ENCODE measurements around the gene OLFM4. TPM values are rescaled to one million over a fixed set of nuclear protein-coding genes. Genes with fewer than 3 reads are reported as not detected.

The OLFM4 gene
- total and polyA plus RNA-seq, 2 experiments from 2014 or later: not detected

DNA sequence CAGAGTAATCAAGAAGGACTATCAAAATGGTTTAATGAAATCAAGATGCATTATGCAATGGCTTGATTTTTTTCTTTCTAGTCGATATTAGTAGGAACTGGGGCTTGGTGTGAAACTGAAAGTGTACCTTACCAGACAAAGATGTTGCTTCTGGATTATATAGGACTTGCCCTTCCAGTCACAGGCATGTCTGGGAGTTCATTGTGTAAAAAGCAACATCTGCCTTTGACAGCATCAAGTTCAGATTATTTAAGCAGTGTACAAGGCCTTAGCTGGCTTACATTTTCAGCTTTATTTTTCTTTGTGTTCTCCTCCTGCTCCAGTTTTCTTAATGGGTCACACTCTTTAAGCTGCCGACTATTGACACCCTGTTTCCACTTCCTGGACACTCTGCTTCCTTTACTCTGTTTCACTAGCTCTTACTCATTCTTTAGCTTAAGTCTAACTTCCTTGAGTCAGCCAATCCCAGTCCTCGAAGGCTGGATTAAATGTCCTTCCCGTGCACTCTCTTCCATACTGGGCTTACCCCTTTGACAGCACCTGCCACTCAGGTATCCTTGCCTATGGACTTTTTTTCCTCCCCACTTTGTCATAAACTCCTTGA is 29.4 kb upstream of the OLFM4 start:
- Histone ChIP-seq H3F3A (replicated peaks; ENCODE audit: low read depth) (no peaks in the 10 kb centered on the region), H3K27ac (ENCODE audit: low read depth) (no peak overlapping the region), H3K4me2 (no peak overlapping the region), H3K4me3 (no peak overlapping the region), H3K79me2 (replicated peaks; ENCODE audit: insufficient read depth) (no peaks in the 10 kb centered on the region), H3K27me3 (ENCODE audit: insufficient read depth) (no peaks in the 10 kb centered on the region), H2AFZ (no peak overlapping the region), H3K4me1 (ENCODE audit: insufficient read depth) (peaks cover 9% of the 10 kb centered on the region), H3K36me3 (ENCODE audit: insufficient read depth) (no peaks in the 10 kb centered on the region), H4K20me1 (replicated peaks; ENCODE audit: insufficient read depth) (no peaks in the 10 kb centered on the region), H3K9me2 (ENCODE audit: insufficient read depth) (no peaks in the 10 kb centered on the region; the same call in 1 of the 2 replicates)
- Mint-ChIP-seq H3K9me3 (peaks cover 4% of the 10 kb centered on the region; the same call in 1 of the 3 replicates), H3K4me1 (peaks cover 8% of the 10 kb centered on the region), H3K4me3 (no peak overlapping the region), H3K36me3 (ENCODE audit: low read depth) (no peaks in the 10 kb centered on the region), H3K27ac (no peak overlapping the region), H3K27me3 (ENCODE audit: insufficient read depth, low read depth, poor library complexity) (peaks cover 5% of the 10 kb centered on the region)
- no peak for DNase-seq (ENCODE audit: low spot score)
- TF ChIP-seq, protein P1, sequence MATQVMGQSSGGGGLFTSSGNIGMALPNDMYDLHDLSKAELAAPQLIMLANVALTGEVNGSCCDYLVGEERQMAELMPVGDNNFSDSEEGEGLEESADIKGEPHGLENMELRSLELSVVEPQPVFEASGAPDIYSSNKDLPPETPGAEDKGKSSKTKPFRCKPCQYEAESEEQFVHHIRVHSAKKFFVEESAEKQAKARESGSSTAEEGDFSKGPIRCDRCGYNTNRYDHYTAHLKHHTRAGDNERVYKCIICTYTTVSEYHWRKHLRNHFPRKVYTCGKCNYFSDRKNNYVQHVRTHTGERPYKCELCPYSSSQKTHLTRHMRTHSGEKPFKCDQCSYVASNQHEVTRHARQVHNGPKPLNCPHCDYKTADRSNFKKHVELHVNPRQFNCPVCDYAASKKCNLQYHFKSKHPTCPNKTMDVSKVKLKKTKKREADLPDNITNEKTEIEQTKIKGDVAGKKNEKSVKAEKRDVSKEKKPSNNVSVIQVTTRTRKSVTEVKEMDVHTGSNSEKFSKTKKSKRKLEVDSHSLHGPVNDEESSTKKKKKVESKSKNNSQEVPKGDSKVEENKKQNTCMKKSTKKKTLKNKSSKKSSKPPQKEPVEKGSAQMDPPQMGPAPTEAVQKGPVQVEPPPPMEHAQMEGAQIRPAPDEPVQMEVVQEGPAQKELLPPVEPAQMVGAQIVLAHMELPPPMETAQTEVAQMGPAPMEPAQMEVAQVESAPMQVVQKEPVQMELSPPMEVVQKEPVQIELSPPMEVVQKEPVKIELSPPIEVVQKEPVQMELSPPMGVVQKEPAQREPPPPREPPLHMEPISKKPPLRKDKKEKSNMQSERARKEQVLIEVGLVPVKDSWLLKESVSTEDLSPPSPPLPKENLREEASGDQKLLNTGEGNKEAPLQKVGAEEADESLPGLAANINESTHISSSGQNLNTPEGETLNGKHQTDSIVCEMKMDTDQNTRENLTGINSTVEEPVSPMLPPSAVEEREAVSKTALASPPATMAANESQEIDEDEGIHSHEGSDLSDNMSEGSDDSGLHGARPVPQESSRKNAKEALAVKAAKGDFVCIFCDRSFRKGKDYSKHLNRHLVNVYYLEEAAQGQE (IDR thresholded peaks at IDR 0.05; ENCODE audit: unreplicated experiment): no peak
- no peak for TF ChIP-seq ZNF331 (CRISPR knock-in tag; IDR thresholded peaks at IDR 0.05; ENCODE audit: low read depth)
- TF ChIP-seq NANOG (IDR thresholded peaks at IDR 0.05; ENCODE audit: borderline replicate concordance): no peak
- TF ChIP-seq, protein P2, sequence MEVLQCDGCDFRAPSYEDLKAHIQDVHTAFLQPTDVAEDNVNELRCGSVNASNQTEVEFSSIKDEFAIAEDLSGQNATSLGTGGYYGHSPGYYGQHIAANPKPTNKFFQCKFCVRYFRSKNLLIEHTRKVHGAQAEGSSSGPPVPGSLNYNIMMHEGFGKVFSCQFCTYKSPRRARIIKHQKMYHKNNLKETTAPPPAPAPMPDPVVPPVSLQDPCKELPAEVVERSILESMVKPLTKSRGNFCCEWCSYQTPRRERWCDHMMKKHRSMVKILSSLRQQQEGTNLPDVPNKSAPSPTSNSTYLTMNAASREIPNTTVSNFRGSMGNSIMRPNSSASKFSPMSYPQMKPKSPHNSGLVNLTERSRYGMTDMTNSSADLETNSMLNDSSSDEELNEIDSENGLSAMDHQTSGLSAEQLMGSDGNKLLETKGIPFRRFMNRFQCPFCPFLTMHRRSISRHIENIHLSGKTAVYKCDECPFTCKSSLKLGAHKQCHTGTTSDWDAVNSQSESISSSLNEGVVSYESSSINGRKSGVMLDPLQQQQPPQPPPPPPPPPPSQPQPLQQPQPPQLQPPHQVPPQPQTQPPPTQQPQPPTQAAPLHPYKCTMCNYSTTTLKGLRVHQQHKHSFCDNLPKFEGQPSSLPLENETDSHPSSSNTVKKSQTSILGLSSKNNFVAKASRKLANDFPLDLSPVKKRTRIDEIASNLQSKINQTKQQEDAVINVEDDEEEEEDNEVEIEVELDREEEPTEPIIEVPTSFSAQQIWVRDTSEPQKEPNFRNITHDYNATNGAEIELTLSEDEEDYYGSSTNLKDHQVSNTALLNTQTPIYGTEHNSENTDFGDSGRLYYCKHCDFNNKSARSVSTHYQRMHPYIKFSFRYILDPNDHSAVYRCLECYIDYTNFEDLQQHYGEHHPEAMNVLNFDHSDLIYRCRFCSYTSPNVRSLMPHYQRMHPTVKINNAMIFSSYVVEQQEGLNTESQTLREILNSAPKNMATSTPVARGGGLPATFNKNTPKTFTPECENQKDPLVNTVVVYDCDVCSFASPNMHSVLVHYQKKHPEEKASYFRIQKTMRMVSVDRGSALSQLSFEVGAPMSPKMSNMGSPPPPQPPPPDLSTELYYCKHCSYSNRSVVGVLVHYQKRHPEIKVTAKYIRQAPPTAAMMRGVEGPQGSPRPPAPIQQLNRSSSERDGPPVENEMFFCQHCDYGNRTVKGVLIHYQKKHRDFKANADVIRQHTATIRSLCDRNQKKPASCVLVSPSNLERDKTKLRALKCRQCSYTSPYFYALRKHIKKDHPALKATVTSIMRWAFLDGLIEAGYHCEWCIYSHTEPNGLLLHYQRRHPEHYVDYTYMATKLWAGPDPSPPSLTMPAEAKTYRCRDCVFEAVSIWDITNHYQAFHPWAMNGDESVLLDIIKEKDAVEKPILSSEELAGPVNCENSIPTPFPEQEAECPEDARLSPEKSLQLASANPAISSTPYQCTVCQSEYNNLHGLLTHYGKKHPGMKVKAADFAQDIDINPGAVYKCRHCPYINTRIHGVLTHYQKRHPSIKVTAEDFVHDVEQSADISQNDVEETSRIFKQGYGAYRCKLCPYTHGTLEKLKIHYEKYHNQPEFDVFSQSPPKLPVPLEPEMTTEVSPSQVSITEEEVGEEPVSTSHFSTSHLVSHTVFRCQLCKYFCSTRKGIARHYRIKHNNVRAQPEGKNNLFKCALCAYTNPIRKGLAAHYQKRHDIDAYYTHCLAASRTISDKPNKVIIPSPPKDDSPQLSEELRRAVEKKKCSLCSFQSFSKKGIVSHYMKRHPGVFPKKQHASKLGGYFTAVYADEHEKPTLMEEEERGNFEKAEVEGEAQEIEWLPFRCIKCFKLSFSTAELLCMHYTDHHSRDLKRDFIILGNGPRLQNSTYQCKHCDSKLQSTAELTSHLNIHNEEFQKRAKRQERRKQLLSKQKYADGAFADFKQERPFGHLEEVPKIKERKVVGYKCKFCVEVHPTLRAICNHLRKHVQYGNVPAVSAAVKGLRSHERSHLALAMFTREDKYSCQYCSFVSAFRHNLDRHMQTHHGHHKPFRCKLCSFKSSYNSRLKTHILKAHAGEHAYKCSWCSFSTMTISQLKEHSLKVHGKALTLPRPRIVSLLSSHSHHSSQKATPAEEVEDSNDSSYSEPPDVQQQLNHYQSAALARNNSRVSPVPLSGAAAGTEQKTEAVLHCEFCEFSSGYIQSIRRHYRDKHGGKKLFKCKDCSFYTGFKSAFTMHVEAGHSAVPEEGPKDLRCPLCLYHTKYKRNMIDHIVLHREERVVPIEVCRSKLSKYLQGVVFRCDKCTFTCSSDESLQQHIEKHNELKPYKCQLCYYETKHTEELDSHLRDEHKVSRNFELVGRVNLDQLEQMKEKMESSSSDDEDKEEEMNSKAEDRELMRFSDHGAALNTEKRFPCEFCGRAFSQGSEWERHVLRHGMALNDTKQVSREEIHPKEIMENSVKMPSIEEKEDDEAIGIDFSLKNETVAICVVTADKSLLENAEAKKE (CRISPR knock-in tag; IDR thresholded peaks at IDR 0.05): no peak
- TF ChIP-seq STAT1 (IDR thresholded peaks at IDR 0.05; ENCODE audit: unreplicated experiment): no peak
- no peak for TF ChIP-seq EZH2phosphoT487 (IDR thresholded peaks at IDR 0.05; ENCODE audit: unreplicated experiment)
- TF ChIP-seq POLR2AphosphoS5 (IDR thresholded peaks at IDR 0.05; ENCODE audit: low read depth): no peak
- TF ChIP-seq, protein P3, sequence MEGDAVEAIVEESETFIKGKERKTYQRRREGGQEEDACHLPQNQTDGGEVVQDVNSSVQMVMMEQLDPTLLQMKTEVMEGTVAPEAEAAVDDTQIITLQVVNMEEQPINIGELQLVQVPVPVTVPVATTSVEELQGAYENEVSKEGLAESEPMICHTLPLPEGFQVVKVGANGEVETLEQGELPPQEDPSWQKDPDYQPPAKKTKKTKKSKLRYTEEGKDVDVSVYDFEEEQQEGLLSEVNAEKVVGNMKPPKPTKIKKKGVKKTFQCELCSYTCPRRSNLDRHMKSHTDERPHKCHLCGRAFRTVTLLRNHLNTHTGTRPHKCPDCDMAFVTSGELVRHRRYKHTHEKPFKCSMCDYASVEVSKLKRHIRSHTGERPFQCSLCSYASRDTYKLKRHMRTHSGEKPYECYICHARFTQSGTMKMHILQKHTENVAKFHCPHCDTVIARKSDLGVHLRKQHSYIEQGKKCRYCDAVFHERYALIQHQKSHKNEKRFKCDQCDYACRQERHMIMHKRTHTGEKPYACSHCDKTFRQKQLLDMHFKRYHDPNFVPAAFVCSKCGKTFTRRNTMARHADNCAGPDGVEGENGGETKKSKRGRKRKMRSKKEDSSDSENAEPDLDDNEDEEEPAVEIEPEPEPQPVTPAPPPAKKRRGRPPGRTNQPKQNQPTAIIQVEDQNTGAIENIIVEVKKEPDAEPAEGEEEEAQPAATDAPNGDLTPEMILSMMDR (conservative IDR thresholded peaks at IDR 0.05; ENCODE audit: low read depth in 2 of 2): no peak
- no peak for TF ChIP-seq JUNB (IDR thresholded peaks at IDR 0.05; ENCODE audit: unreplicated experiment)
- no peak for TF ChIP-seq CREB1 (CRISPR knock-in tag; IDR thresholded peaks at IDR 0.05; ENCODE audit: low read depth)
- TF ChIP-seq, protein P4, sequence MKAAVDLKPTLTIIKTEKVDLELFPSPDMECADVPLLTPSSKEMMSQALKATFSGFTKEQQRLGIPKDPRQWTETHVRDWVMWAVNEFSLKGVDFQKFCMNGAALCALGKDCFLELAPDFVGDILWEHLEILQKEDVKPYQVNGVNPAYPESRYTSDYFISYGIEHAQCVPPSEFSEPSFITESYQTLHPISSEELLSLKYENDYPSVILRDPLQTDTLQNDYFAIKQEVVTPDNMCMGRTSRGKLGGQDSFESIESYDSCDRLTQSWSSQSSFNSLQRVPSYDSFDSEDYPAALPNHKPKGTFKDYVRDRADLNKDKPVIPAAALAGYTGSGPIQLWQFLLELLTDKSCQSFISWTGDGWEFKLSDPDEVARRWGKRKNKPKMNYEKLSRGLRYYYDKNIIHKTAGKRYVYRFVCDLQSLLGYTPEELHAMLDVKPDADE (IDR thresholded peaks at IDR 0.05): no peak
- TF ChIP-seq EZH2 (IDR thresholded peaks at IDR 0.05; ENCODE audit: low read depth, unreplicated experiment): no peak
- no peak for TF ChIP-seq ZNF114 (CRISPR knock-in tag; IDR thresholded peaks at IDR 0.05)
- no peak for ATAC-seq
